Prostate gland (tissue), 2 donors: ENCODE data around the gene NOTO.

Experiments used
- POLR2A ChIP-seq: fragments of 450-650 bp; IDR thresholded peaks from one replicate; pipeline ENCODE4 v1.6.1; 2016; ENCODE audit warnings: antibody characterized with exemption, mild to moderate bottlenecking
- TF ChIP-seq, protein P1 (sequence below), 4 experiments: fragments of 200-600 bp in 2 of 4; fragments of 450-650 bp in 2 of 4; sonication (generic) in 2 of 4; IDR thresholded peaks; 1 replicate in 3 of 4; 2 replicates in 1 of 4; pipeline ENCODE4 v1.5.1; 2016 to 2019; ENCODE audit warnings: antibody characterized with exemption in 4 of 4, mild to moderate bottlenecking in 2 of 4, moderate library complexity in 2 of 4

DNA sequence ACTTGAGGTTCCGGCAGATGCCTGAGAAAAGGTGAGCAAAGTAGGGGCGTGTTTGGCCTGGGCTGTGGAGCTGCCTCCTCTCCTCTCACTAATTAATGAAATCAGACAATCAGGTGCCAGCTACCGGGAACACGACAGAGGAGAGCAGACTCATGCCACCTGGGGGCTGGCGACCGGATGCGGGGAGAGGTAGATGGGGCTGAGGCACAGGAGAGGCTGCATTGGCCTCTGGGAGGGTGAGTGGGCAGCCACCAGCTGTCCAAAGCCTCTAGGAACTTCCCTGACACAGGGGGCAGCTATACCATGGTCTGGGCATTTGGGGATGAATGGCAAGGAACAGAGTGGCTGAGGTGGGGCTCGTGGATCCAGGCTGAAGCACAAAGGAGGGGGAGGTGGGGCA is 56.9 kb downstream of the NOTO start:
- TF ChIP-seq, protein P1, sequence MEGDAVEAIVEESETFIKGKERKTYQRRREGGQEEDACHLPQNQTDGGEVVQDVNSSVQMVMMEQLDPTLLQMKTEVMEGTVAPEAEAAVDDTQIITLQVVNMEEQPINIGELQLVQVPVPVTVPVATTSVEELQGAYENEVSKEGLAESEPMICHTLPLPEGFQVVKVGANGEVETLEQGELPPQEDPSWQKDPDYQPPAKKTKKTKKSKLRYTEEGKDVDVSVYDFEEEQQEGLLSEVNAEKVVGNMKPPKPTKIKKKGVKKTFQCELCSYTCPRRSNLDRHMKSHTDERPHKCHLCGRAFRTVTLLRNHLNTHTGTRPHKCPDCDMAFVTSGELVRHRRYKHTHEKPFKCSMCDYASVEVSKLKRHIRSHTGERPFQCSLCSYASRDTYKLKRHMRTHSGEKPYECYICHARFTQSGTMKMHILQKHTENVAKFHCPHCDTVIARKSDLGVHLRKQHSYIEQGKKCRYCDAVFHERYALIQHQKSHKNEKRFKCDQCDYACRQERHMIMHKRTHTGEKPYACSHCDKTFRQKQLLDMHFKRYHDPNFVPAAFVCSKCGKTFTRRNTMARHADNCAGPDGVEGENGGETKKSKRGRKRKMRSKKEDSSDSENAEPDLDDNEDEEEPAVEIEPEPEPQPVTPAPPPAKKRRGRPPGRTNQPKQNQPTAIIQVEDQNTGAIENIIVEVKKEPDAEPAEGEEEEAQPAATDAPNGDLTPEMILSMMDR (IDR thresholded peaks at IDR 0.05): no peak
- TF ChIP-seq POLR2A: no peak
